GM21737 (cell line): ENCODE measurements around the gene KRTAP12-2.
"Not testable (repeated sequence)": the region's sequence is repeated elsewhere in the genome, so short reads cannot be mapped to it uniquely, and the experiment has no call there.

Experiments
- ATAC-seq: cut with Tn5 transposase; IDR thresholded peaks from one replicate; pipeline ENCODE4 v1.9.1; 2021; ENCODE audit warnings: mild to moderate bottlenecking, moderate library complexity; ENCODE audit not compliant: unreplicated experiment

Gene KRTAP12-2

GRCh38 chr21:44632067-44632466 is 34.7 kb downstream of the KRTAP12-2 start:
- no peak for ATAC-seq

- ATAC-seq = no peak
Measured at GRCh38 chr21:44630440-44630839, 36.3 kb downstream of the KRTAP12-2 start.

- ATAC-seq = no peak
Measured at GRCh38 chr21:44628707-44629391, 37.9 kb downstream of the KRTAP12-2 start.

GRCh38 chr21:44627831-44628233 is 38.9 kb downstream of the KRTAP12-2 start:
- not testable (repeated sequence) for ATAC-seq

- not testable (repeated sequence) for ATAC-seq
Measured at GRCh38 chr21:44627181-44627822, 39.4 kb downstream of the KRTAP12-2 start.

- no peak for ATAC-seq
Measured at GRCh38 chr21:44626673-44627143, 40.0 kb downstream of the KRTAP12-2 start, which contains the start of gene KRTAP10-9. Gene KRTAP10-9, plus strand, starts transcription at chr21:44627093. Its CDS starts 79 bp downstream, at chr21:44627172.

GRCh38 chr21:44626262-44626661 is 40.5 kb downstream of the KRTAP12-2 start:
- no peak for ATAC-seq

GRCh38 chr21:44625756-44626155 is 41.0 kb downstream of the KRTAP12-2 start:
- ATAC-seq = no peak

- ATAC-seq = no peak
Measured at GRCh38 chr21:44623575-44623974, 43.2 kb downstream of the KRTAP12-2 start.

GRCh38 chr21:44619886-44620285 is 46.8 kb downstream of the KRTAP12-2 start:
- no peak for ATAC-seq

GRCh38 chr21:44618909-44619308 is 47.8 kb downstream of the KRTAP12-2 start:
- ATAC-seq = no peak

GRCh38 chr21:44618504-44618903 is 48.2 kb downstream of the KRTAP12-2 start:
- no peak for ATAC-seq

GRCh38 chr21:44617071-44617501 is 49.6 kb downstream of the KRTAP12-2 start:
- ATAC-seq = no peak

GRCh38 chr21:44616591-44616926 is 50.2 kb downstream of the KRTAP12-2 start:
- no peak for ATAC-seq
